Neural progenitor cell (in vitro differentiated cells): Measurements from ENCODE around the gene DSE. TPM values are rescaled to one million over a fixed set of nuclear protein-coding genes. Genes with fewer than 3 reads are reported as not detected.
A peak's percentile ranks its signal among the peaks of the same experiment; 100 is the strongest.

Experiments
- DNase-seq: peaks from one replicate; pipeline ENCODE4 v3.0.0-alpha.2; 2016; ENCODE audit warnings: low spot score
- H2AFZ ChIP-seq: fragments of 200-600 bp; sonication (generic); replicated peaks from 2 replicates; pipeline ENCODE4 v1.6.1; 2016; ENCODE audit warnings: antibody characterized with exemption
- H3F3A ChIP-seq: fragments of 200-600 bp; sonication (generic); 2 replicates; pipeline ENCODE4 v1.6.1; 2016; ENCODE audit warnings: antibody characterized with exemption, low read depth
- H3K27ac ChIP-seq: fragments of 200-600 bp; sonication (generic); 2 replicates; pipeline ENCODE4 v1.5.1; 2016; ENCODE audit warnings: mild to moderate bottlenecking
- H3K27me3 ChIP-seq: fragments of 200-600 bp; sonication (generic); 2 replicates; pipeline ENCODE4 v1.6.1; 2016; ENCODE audit warnings: mild to moderate bottlenecking, moderate library complexity
- H3K36me3 ChIP-seq: fragments of 200-600 bp; sonication (generic); 2 replicates; pipeline ENCODE4 v1.5.1; 2016
- H3K4me1 ChIP-seq: fragments of 200-600 bp; sonication (generic); 2 replicates; pipeline ENCODE4 v1.6.1; 2016; ENCODE audit warnings: mixed run types
- H3K4me2 ChIP-seq: fragments of 200-600 bp; sonication (generic); 2 replicates; pipeline ENCODE4 v1.6.1; 2016
- H3K4me3 ChIP-seq: fragments of 200-600 bp; sonication (generic); 2 replicates; pipeline ENCODE4 v1.5.1; 2016
- H3K79me2 ChIP-seq: fragments of 200-600 bp; sonication (generic); 2 replicates; pipeline ENCODE4 v1.6.1; 2016; ENCODE audit warnings: low read depth
- H3K9ac ChIP-seq: fragments of 200-600 bp; sonication (generic); 2 replicates; pipeline ENCODE4 v1.6.1; 2016
- H3K9me3 ChIP-seq: fragments of 200-600 bp; sonication (generic); 2 replicates; pipeline ENCODE4 v1.5.1; 2016; ENCODE audit warnings: low read depth
- H4K20me1 ChIP-seq: fragments of 200-600 bp; sonication (generic); 2 replicates; pipeline ENCODE4 v1.6.1; 2016; ENCODE audit warnings: low read depth
- H3K27ac Mint-ChIP-seq: 3 replicates; pipeline ENCODE4 v1.8.0; 2021; ENCODE audit warnings: mixed read lengths
- H3K27me3 Mint-ChIP-seq: 2 replicates; pipeline ENCODE4 v1.8.0; 2022; ENCODE audit warnings: low read depth, mild to moderate bottlenecking, inconsistent platforms, moderate library complexity, mixed read lengths; ENCODE audit not compliant: insufficient read depth
- H3K36me3 Mint-ChIP-seq: 3 replicates; pipeline ENCODE4 v1.8.0; 2021; ENCODE audit warnings: mixed read lengths
- H3K4me1 Mint-ChIP-seq: 3 replicates; pipeline ENCODE4 v1.8.0; 2021; ENCODE audit warnings: mixed read lengths
- H3K4me3 Mint-ChIP-seq: 3 replicates; pipeline ENCODE4 v1.8.0; 2021; ENCODE audit warnings: mild to moderate bottlenecking, moderate library complexity, mixed read lengths
- H3K9me3 Mint-ChIP-seq: 3 replicates; pipeline ENCODE4 v1.8.0; 2020; ENCODE audit warnings: mixed read lengths
- EZH2 ChIP-seq: fragments of 200-600 bp; sonication (generic); IDR thresholded peaks from 2 replicates; pipeline ENCODE4 v1.6.1; 2017; ENCODE audit warnings: antibody characterized with exemption, mild to moderate bottlenecking, moderate library complexity
- EZH2phosphoT487 ChIP-seq: fragments of 200-600 bp; sonication (generic); IDR thresholded peaks from 2 replicates; pipeline ENCODE4 v1.6.1; 2017; ENCODE audit warnings: antibody characterized with exemption
- total RNA-seq: library from RNA; depleted of rRNA; stranded (reverse); fragments of >200 nt; gene quantifications from 2 replicates; pipeline ENCODE4 v1.2.3, GENCODE V29; 2015; ENCODE audit warnings: low replicate concordance
- TF ChIP-seq, protein P1 (sequence below): fragments of 200-600 bp; sonication (generic); IDR thresholded peaks from 2 replicates; pipeline ENCODE4 v1.5.1; 2017; ENCODE audit warnings: antibody characterized with exemption, mild to moderate bottlenecking

The DSE gene
- total RNA-seq, 1 donor from 2014 or later: 43.7 TPM

DNA sequence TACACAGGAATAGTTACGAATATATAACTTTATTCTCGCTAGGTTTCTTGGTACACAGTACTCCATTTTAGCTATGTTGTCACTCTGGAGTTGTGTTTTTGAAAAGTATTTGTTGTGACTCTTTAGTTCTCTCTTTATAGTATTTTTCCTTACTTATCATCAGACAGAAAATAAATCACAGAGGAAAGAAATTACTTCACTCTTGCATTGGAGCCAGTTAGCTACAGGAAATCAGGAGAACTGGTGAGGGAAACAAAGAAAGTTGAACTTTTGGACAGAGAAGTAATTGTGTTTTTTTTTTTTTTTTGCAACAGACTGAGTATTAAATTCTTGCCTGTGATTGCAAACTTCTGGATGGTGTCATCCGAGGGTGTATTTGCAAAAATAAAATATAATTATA lies 33.9 kb downstream of the DSE start:
- Mint-ChIP-seq H3K36me3 (peaks cover 19% of the 10 kb centered on the region), H3K27me3 (no peaks in the 10 kb centered on the region), H3K27ac (peak overlapping the region; percentile 72), H3K4me3 (no peak overlapping the region), H3K9me3 (no peaks in the 10 kb centered on the region), H3K4me1 (peaks cover 32% of the 10 kb centered on the region)
- Histone ChIP-seq H3K4me3 (no peak overlapping the region), H3K9me3 (no peaks in the 10 kb centered on the region), H3K27ac (no peak overlapping the region), H4K20me1 (no peaks in the 10 kb centered on the region), H3K4me1 (peaks cover 20% of the 10 kb centered on the region), H3K27me3 (no peaks in the 10 kb centered on the region), H3K36me3 (no peaks in the 10 kb centered on the region), H3K79me2 (no peaks in the 10 kb centered on the region), H3K9ac (no peak overlapping the region), H3F3A (peaks cover 21% of the 10 kb centered on the region), H2AFZ (no peak overlapping the region), H3K4me2 (no peak overlapping the region)
- no peak for DNase-seq
- TF ChIP-seq EZH2phosphoT487: no peak

DNA sequence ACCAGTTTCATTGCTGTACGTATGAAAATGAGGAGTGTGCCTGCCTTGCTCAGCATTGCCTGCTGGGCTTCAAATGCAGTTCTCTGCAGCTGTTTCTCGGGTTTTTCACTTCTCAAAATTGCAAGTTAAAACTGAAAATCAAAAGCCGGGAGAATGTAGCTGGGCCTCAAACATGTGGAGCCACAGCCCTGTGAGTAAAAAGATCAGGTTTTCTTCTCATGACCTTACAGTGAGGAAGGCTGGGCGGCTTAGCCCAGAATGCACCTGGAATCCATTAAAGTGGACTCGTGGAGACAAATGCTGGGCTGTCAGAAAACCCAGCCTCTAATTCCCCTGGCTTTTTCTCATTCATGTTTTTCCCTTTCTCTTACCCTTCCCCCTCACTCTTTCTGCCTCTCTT lies 34.4 kb downstream of the DSE start:
- Histone ChIP-seq H4K20me1 (no peaks in the 10 kb centered on the region), H3F3A (peaks cover 21% of the 10 kb centered on the region), H3K9me3 (no peaks in the 10 kb centered on the region), H3K79me2 (no peaks in the 10 kb centered on the region), H2AFZ (no peak overlapping the region), H3K4me2 (peak overlapping the region; percentile 56), H3K4me1 (peaks cover 20% of the 10 kb centered on the region), H3K36me3 (no peaks in the 10 kb centered on the region), H3K4me3 (no peak overlapping the region), H3K27me3 (no peaks in the 10 kb centered on the region), H3K27ac (no peak overlapping the region), H3K9ac (no peak overlapping the region)
- Mint-ChIP-seq H3K4me1 (peaks cover 33% of the 10 kb centered on the region), H3K27ac (peak overlapping the region; percentile 25), H3K27me3 (no peaks in the 10 kb centered on the region), H3K4me3 (no peak overlapping the region), H3K9me3 (no peaks in the 10 kb centered on the region), H3K36me3 (peaks cover 16% of the 10 kb centered on the region)
- TF ChIP-seq EZH2phosphoT487 (no peak), EZH2 (no peak)
- TF ChIP-seq, protein P1, sequence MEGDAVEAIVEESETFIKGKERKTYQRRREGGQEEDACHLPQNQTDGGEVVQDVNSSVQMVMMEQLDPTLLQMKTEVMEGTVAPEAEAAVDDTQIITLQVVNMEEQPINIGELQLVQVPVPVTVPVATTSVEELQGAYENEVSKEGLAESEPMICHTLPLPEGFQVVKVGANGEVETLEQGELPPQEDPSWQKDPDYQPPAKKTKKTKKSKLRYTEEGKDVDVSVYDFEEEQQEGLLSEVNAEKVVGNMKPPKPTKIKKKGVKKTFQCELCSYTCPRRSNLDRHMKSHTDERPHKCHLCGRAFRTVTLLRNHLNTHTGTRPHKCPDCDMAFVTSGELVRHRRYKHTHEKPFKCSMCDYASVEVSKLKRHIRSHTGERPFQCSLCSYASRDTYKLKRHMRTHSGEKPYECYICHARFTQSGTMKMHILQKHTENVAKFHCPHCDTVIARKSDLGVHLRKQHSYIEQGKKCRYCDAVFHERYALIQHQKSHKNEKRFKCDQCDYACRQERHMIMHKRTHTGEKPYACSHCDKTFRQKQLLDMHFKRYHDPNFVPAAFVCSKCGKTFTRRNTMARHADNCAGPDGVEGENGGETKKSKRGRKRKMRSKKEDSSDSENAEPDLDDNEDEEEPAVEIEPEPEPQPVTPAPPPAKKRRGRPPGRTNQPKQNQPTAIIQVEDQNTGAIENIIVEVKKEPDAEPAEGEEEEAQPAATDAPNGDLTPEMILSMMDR: no peak
- DNase-seq: peak; percentile 57

DNA sequence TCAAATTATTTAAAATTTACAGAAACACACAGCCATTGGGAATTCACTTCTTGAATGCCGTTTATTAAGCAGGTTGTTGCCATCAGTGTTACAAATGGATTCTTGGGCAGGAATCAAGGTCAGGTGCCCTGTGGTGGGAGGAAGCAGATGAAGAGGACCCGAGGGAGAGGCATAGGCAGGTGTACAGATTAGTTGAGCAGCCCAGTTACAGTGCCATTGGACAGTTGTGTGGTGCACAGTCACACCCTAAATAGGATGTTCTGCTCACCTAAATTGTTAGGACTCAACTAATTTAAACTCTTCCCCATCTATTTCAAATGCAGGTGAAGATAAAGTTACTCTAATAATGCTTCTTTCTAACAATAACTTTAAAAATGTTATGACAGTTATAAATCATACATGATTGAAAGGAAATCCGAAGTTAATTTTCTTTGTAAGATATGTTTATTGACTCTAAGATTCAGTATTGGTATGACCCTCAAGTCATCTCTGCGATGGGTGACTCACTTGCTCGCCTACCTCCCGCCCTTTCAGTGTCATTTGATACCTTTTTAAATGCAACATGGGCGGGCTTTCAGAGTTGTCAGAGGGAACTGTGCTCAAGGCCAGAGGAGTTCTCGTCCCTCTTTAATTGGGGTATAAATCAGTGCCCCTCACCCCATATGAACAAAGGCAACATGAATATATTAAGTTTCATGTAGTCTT lies 35.1 kb downstream of the DSE start:
- Histone ChIP-seq H3K79me2 (no peaks in the 10 kb centered on the region), H3K4me1 (peaks cover 20% of the 10 kb centered on the region), H3K36me3 (no peaks in the 10 kb centered on the region), H2AFZ (no peak overlapping the region), H3K27ac (no peak overlapping the region), H3K9me3 (no peaks in the 10 kb centered on the region), H3F3A (peaks cover 21% of the 10 kb centered on the region), H4K20me1 (no peaks in the 10 kb centered on the region), H3K9ac (no peak overlapping the region), H3K4me3 (no peak overlapping the region), H3K27me3 (no peaks in the 10 kb centered on the region), H3K4me2 (peak overlapping the region; percentile 56)
- peaks cover 35% of the 10 kb centered on the region for H3K4me1 Mint-ChIP-seq
- H3K9me3 Mint-ChIP-seq: no peaks in the 10 kb centered on the region
- no peaks in the 10 kb centered on the region for H3K27me3 Mint-ChIP-seq
- H3K36me3 Mint-ChIP-seq: peaks cover 16% of the 10 kb centered on the region
- peak; percentile 46 for DNase-seq
- peak overlapping the region; percentile 25 for H3K27ac Mint-ChIP-seq
- no peak overlapping the region for H3K4me3 Mint-ChIP-seq
- TF ChIP-seq, protein P1: no peak
- TF ChIP-seq EZH2phosphoT487: no peak
- no peak for TF ChIP-seq EZH2

- no peak for DNase-seq
- no peak overlapping the region for H3K9ac ChIP-seq
- H3K4me3 ChIP-seq: no peak overlapping the region
- H3K36me3 Mint-ChIP-seq: peaks cover 16% of the 10 kb centered on the region
- no peak overlapping the region for H3K27ac Mint-ChIP-seq
- peaks cover 20% of the 10 kb centered on the region for H3K4me1 ChIP-seq
- H3K4me1 Mint-ChIP-seq: peaks cover 45% of the 10 kb centered on the region
- H3K4me3 Mint-ChIP-seq: no peak overlapping the region
- H4K20me1 ChIP-seq: no peaks in the 10 kb centered on the region
- peaks cover 21% of the 10 kb centered on the region for H3F3A ChIP-seq
- H3K9me3 Mint-ChIP-seq: no peaks in the 10 kb centered on the region
- H3K36me3 ChIP-seq: no peaks in the 10 kb centered on the region
- no peak overlapping the region for H3K27ac ChIP-seq
- H3K4me2 ChIP-seq: no peak overlapping the region
- no peaks in the 10 kb centered on the region for H3K9me3 ChIP-seq
- H2AFZ ChIP-seq: no peak overlapping the region
- H3K79me2 ChIP-seq: no peaks in the 10 kb centered on the region
- no peaks in the 10 kb centered on the region for H3K27me3 ChIP-seq
- H3K27me3 Mint-ChIP-seq: no peaks in the 10 kb centered on the region
- no peak for TF ChIP-seq EZH2phosphoT487
- TF ChIP-seq, protein P1: no peak
- TF ChIP-seq EZH2: no peak
These were observed 36.1 kb downstream of the DSE start for GRCh38 chr6:116406678-116407345.
